NCI-H1417 (cell line): Measurements from ENCODE around the gene RPUSD1.
A peak's percentile ranks its signal among the peaks of the same experiment; 100 is the strongest.
"Not testable (repeated sequence)": the region's sequence is repeated elsewhere in the genome, so short reads cannot be mapped to it uniquely, and the experiment has no call there.

Experiments used
- DNase-seq, 3 experiments: peaks; one replicate each; lab custom pipeline; 2025; lab: John Stamatoyannopoulos, UW

RPUSD1 gene

DNA sequence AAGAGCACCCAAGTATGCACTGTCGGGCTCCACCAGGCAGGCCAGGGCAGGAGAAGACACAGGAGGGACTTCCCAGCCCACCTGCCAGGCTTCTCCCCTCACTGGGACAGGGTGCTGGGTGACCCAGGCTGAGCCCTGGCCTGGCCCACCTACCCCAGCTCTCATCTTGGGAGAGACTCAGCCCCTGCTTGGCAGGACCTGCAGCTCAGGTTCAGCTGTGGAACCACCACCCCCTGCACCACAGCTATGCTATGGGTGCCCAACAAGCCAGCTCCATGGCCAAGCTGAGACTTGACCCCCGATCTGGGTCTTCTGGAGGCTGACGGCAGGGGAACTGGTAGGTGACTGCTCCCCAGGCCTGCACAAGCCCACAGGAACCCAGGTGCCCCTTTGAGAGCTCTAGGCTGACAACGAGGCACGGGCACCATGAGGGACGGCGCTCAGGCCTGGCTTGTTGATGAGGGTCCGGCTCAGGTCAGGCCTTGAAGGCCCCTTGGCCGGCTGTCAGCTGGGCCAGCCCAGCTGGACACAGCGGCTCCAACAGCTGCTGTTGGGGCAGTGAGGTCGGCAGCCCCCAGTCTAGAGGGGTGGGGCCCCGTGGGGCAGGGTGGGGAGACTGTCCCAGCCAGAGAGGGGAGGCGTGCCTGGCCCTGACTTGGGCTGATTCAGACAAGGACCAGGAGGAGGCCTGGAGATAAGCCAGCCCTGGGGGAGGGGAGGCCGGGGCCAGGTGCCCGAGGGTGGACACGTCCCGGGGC lies 4.6 kb downstream of the RPUSD1 start:
- no peak for DNase-seq

- peak in 2 of 3 experiments; percentile 87 to 90 for DNase-seq
Observed at GRCh38 chr16:782766-783403, 5.3 kb downstream of the RPUSD1 start.

- no peak for DNase-seq
Observed at GRCh38 chr16:782258-782657, 5.9 kb downstream of the RPUSD1 start.

- no peak for DNase-seq
Observed at GRCh38 chr16:781346-782010, 6.7 kb downstream of the RPUSD1 start.

GRCh38 chr16:780296-780695 lies 7.9 kb downstream of the RPUSD1 start:
- no peak for DNase-seq

DNA sequence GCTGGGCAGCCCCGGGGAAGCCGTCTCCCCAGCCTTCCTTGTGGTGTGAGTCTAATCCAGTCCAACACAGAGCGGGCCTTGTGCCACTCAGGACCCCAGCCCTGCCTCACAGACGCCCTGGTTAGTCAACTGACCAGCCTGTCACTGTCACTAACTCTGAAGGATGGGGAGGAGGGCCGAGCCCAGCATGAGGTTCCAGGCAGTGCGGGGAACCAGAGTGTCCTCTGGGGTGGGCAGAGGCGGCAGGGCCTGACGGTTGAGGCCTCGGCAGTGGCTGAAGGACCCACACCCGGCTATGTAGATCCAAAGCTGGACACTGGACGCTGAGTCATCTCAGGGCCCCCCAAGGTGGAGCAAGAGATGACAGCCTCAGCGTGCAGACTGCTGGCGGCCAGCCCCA lies 8.6 kb downstream of the RPUSD1 start:
- DNase-seq, result no peak

DNA sequence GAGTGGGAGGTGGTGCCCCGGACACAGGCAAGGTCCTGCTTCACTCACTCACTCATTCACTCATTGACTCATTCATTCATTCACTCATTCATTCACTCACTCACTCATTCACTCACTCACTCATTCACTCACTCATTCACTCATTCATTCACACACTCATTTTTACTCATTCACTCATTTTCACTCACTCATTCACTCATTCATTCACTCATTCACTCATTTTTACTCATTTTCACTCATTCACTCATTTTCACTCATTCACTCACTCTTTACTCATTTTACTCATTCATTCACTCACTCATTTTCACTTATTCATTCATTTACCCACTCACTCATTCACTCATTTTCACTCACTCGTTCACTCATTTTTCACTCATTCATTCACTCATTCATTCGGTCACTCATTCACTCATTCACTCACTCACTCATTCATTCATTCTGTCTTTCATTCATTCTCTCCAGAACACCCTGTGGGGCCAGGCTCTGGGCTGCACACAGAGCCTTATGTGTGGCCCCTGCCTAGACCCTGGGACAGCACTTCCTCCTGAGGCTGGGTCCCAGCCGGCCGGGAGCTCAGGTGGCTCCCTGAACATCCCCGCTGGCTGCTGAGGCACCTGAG lies 9.2 kb downstream of the RPUSD1 start:
- DNase-seq, result no peak

DNA sequence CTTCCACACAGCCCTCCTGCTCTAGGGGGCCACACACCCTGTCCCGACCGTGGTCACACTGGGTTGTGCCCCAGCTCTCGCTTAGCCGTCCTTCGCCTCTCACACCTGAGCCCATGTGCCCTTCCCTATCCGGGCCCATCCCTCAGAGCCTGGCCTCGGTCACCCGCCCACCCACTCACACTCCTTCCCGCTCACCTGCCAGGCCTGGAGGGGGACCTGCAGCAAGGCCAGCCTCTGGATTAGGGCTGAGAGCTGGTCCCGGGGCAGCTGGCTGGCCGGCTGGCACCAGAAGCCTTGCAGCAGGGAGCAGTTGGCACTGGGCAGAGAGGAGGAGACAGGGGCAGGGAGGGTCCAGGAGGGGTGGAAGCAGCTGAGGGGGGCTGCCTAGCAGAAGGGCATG lies 9.7 kb downstream of the RPUSD1 start:
- DNase-seq, result no peak

DNA sequence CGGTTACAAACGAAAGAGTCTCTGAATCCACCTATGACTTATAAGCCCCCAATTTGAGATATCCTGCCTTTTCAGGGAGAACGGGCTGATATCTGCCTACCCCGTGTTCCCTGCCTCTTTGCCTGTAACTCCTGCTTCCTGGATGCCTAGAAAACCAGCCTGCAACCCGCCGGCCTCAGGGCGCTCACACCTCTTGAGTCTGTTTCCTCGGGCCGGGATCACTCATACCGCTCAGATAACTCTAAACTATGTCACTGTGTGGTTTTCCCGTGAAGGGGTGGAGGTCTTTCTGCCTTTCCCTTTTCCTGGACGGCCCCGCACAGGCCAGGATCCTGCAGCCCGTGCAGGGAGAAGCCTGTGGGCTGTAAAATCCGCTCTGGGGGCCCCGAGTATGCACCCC lies 10.4 kb downstream of the RPUSD1 start:
- no peak for DNase-seq

DNA sequence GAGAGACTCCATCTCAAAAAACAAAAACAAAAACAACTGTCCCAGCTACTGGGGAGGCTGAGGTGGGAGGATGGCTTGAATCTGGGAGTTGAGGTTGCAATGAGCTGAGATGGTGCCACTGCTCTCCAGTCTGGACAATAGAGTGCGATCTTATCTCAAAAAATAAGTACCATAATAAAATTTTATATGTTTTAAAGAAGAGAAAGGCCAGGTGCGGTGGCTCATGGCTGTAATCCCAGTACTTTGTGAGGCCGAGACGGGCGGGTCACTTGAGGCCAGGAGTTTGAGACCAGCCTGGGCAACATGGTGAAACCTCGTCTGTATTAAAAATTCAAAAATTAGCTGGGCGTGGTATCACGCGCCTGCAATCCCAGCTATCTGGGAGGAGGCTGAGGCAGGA lies 11.4 kb downstream of the RPUSD1 start:
- no peak for DNase-seq

- not testable (repeated sequence) for DNase-seq
Observed at GRCh38 chr16:776298-776697, 11.9 kb downstream of the RPUSD1 start.

GRCh38 chr16:775236-775796 lies 12.9 kb downstream of the RPUSD1 start:
- DNase-seq, result no peak

- no peak for DNase-seq
Observed at GRCh38 chr16:774086-775001, 13.8 kb downstream of the RPUSD1 start.

GRCh38 chr16:772959-773358 lies 15.2 kb downstream of the RPUSD1 start:
- peak in 1 of 3 experiments; percentile 39 for DNase-seq

- no peak for DNase-seq
Observed at GRCh38 chr16:770411-770810, 17.8 kb downstream of the RPUSD1 start.

DNA sequence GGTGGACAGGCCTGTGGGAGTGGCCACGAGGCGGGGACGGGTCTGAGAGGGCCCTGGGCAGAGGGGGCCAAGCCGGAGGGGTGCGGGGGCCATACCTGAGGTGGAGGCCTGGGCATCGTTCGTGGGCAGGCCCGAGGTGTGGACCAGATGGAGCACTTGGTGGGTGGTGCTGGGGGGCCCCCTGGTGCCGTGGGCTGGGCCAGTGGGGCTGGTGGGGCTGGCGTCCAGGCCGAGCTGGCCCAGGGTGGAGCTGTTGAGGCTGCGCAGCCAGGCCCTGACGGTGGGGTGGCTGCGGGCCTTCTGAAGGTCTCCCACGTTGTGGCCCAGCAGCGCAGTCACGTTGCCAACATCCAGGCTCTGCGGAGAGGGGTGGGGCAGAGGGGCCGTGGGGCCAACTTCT lies 18.2 kb downstream of the RPUSD1 start:
- DNase-seq, result no peak

DNA sequence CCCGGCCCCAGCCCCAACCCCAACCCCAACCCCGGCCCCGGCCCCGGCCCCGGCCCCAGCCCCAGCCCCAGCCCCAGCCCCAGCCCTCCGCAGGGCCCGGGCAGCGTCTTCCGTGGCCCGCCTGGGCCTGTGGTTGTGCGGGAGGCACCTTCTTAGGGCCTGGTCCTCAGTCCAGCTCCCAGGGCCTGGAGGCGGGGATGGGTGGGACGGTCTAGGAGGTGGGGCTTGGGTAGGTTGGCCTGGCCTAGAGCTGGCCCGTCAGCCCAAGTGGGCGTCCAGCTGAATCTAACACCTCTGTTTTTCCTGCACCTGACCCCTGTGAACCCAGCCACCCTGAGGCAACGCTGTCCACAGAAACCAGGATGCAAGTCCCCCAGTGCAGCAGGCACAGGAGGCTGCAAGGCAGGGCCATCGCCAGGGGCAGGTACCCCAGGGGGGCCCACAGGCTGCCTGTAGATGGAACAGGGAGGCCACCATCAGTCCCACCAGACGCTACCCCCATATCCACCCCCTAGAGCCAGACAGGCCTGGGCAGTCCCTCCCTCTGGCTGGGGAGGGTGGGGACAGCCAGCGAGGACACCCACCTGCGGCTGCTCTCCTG lies 18.9 kb downstream of the RPUSD1 start:
- no peak for DNase-seq

GRCh38 chr16:768428-768827 lies 19.8 kb downstream of the RPUSD1 start:
- no peak for DNase-seq

GRCh38 chr16:767743-768235 lies 20.4 kb downstream of the RPUSD1 start:
- DNase-seq, result no peak

- DNase-seq, result no peak
Observed at GRCh38 chr16:766820-767640, 21.2 kb downstream of the RPUSD1 start.
